HPDE6-E6E7 (cell line): Measurements from ENCODE around the gene TMEM185B.
"Not testable (repeated sequence)": the region's sequence is repeated elsewhere in the genome, so short reads cannot be mapped to it uniquely, and the experiment has no call there.

Experiments
- DNase-seq: peaks from one replicate; pipeline ENCODE4 v3.0.0; 2011; ENCODE audit warnings: missing footprints; ENCODE audit errors: extremely low spot score

The TMEM185B gene

DNA sequence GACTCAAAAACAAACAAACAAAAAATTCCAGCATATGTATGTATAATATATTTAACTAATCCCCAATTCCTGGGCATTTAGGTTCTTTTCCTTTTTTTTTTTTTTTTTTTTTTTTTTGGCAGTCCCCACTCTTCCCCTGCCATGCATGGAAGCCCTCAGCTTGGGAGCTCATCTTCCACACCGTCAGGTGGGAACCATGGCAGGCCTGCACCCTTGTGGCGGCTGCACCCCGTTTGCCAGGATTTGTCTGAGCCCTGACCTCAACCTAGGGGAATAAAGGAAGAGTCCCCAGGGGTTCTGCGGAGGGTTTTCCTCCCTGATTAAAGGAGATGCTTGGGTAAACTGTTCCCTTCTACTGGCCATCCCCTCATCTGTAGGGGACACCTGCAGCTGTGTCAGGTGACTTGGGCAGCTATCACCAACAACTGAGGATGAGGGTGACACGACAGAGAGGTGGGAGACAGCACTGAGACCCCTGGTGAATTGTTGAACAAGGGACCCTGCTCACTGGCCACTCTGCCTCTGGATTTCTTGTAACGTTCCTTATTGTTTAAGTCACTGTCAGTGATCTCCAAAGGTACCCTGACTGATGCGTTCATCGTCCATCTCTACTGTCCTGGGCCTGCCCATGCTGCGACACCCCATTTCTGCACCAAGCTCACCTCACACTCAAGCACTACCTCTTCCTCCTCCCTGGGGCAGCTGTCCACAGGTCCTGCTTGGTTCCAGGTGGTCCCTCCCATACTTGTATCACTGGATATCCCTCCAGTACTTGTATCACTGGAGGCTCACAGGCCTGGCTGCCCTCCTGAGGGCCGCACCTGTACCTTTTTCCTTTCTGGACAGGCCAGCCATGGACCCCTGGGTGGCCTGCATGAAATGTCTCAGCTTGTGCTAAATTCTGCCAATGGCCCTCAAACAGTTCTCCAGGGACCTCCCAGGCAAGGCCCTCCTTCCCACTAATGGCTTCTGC lies 14.5 kb downstream of the TMEM185B start:
- DNase-seq, result no peak

- DNase-seq, result no peak
These were observed 17.1 kb downstream of the TMEM185B start for GRCh38 chr2:120206022-120206581.

DNA sequence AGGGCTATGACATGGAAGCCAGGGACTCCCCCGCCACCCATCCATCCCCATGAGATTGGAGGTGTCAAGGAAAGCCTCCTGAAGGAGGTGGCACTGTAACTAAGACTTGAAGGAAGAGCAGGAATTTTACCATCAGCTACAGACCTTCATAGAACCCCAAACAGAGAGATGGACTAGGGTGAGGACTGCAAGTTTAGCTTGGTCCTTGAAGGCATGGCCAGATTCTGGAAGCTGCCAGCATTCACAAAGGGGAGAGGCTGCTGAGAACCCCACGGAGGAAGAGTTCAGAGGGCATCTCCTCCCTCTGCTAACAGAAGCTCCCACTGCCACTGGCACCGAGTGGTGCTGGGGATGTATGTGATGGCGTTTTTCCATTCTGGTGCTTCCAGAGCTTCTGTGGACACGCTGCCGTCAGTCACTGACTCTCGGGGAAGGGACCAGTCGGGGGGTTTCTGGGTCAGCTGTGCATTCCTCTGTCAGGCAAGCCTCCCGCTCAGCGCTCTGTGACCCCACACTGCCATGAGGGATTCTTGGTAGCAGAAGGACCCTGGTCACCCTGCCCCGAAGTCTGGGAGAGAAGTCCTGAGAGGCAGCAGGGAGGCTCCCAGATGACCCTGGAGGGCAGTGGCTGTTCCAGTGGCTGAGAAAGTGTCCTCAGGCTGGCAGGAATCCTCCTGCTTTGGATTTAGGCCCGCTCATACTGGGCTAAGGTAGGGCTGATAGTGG lies 18.1 kb downstream of the TMEM185B start:
- DNase-seq, result no peak

DNA sequence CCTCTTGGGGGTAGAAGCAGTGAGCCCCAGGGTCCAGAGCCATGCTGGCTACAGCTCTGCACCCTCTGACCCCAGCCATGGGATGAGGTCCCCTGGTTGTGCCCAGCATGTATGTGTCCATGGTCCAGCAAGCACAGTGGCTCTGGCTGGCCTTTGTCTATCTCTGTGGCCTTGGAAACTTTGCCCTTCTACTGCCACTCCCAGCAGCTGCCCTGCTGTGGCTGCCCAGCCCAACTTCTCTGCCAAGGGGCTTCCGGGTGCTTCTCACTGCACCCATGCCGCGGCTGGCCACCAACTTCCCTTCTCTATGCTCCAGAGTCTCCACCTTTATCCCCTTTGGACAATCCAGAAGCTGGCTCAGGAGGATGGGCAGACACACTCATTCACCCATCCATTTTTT lies 18.8 kb downstream of the TMEM185B start:
- DNase-seq, result no peak

- DNase-seq, result no peak
These were observed 19.2 kb downstream of the TMEM185B start for GRCh38 chr2:120204022-120204405.

GRCh38 chr2:120203251-120204021 lies 19.8 kb downstream of the TMEM185B start:
- DNase-seq, result no peak

- not testable (repeated sequence) for DNase-seq
These were observed 23.3 kb downstream of the TMEM185B start for GRCh38 chr2:120199817-120200459.

DNA sequence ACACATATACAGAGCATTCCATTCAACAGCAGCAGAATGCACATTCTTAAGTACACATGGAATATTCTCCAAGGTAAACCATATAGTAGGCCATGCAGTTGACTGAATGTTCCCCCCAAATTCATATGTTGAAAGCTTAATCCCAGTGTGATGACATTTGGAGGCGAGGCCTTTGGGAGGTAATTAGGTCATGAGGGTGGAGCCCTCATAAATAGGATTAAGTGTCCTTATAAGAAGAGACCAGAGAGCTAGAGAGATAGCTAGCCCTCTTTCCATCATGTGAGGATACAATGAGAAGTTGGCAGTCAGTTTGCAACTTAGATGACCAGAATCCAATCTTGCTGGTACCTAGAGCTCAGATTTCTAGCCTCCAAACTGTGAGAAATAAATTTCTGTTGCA lies 27.6 kb downstream of the TMEM185B start:
- DNase-seq, result no peak

GRCh38 chr2:120192280-120192679 lies 30.9 kb downstream of the TMEM185B start:
- no peak for DNase-seq

DNA sequence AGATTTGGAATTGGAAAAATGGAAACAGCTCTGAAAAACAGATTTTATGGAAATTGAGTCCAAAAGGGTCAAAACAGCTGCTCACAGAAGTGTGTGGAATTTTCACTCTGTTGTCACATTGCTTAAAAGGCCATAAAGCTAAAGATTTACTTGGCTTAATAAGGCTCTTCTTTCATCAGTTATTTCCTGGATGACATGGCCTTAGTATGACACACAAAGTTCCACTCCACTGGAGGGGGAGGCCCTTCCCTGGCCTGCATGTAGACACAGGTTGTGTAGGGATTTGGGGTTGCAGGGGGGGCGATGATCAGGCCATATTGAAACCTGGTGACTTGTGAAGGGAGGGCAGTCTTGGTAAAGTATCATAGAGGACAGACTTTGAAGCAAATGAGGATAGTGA lies 34.0 kb downstream of the TMEM185B start:
- no peak for DNase-seq

DNA sequence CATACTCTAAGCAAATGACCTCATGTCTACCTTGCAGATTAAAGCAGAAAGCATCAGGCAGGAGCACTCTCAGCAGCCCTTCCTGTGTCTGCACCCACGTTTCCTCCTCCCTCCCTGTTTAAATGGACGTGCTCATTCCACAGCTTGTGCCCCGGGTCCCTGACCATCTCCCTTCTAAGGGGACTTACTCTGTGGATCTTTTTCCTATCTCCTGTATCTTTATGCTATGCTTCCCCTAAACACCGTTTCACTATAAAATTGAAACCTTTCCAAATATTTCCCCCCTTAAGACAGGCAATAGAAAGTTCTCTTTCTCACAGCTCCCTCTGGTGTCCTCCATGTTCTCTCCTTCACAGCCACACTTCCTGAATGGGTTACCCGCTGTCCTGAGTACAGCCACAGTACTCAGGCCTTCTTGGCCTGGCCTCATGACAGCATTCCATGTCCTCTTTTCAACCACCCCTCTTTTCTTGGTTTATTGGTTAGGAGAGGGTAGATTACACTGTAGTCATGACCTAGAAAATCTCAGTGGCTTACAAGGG lies 41.1 kb downstream of the TMEM185B start:
- no peak for DNase-seq

GRCh38 chr2:120180066-120180465 lies 43.1 kb downstream of the TMEM185B start:
- no peak for DNase-seq

DNA sequence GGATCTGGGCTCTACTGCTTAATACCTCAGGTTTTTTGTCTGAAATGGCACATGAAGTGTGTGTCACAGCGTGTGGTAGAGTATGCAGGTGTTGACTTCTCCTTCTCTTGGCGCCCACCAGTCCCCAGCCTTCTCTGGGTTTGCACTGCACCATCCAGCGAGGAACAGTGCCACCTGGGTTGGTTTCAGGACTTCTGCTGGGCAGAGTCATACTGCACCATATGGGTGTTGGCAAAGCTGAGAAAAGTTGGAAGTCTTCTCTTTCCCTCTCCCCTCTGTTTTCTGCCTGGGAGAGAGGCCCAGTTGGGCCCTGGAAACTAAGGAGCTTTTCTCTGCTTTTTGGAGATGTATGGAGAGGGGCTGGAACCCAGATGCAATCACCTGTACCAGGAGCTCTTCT lies 43.8 kb downstream of the TMEM185B start:
- DNase-seq, result no peak

DNA sequence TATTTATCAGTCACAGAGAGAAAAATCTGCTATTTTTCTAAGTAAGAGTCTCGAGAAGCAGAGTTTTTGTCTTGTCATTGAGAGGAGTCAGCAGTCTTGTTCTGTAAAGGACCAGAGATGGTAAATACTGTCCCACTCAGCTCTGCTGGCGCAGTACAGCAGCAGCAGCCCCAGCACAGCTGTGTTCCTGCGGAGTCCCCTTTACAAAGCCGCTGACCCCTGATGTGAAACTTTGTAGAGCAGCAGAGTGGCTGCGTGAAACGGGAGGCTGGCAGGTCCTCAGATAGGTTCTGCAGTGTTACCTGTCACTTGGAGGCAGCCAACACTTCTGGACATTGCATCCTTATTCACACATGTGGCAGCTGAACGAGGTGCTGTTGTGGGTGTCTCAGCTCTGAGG lies 45.2 kb downstream of the TMEM185B start:
- no peak for DNase-seq

- DNase-seq, result peak; percentile 93
These were observed 46.1 kb downstream of the TMEM185B start for GRCh38 chr2:120177001-120177621.

DNA sequence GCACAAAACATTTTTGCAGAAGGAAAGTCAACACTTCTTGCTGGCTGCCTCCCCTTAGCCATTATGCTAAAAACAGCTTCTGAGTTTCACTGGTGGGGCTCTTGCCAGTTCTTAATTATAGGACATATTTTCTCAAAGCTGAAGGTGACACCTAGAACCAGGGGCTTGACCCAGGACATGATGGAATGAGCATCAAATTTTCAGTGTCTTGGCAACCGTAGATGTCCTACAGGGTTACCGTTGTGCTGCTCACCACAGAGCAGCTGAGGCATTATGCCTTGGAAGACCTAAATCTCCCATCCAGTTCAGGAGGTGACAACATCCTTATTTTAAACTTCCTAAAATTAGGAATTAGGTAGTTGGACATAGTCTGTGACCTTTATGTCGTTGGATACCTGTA lies 46.7 kb downstream of the TMEM185B start:
- no peak for DNase-seq

DNA sequence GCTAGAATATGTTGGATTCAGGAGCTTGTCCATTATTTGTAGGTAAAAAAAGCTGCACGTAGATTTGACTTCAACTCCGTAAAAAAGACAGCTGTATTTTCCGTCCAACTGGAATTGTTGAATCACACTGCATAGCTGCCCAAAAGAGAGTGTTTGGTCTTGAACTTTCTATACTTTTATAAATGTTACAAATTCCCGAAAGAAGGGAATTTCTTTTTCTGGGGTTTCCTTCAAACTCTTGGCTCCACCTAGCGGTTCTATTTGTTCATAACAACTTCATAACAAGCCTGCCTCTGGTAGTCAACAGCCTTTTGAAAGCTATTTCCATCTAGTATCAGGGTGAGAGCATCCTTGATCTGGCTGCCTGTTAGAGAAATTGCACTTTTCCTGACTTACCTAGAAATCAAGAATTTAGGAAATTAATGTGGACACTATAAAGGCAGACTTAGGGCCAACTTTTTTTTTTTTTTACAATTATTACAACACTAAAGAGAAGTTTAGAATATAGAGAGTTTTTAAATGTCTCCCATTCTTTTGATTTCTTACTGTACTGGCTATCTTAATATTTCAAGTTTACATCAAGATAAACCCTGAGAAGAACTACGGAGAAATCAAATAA lies 48.1 kb downstream of the TMEM185B start:
- DNase-seq, result peak; percentile 46
